NB4 (cell line): ENCODE results near the gene ARL4C.

Experiments
- MYC ChIP-seq: IDR thresholded peaks from 2 replicates; pipeline ENCODE4 v1.6.1; 2011; ENCODE audit warnings: low read depth, low read length
- TF ChIP-seq, protein P1 (sequence below): IDR thresholded peaks from one replicate; pipeline ENCODE4 v1.5.1; 2012; ENCODE audit warnings: low read depth, low read length

DNA sequence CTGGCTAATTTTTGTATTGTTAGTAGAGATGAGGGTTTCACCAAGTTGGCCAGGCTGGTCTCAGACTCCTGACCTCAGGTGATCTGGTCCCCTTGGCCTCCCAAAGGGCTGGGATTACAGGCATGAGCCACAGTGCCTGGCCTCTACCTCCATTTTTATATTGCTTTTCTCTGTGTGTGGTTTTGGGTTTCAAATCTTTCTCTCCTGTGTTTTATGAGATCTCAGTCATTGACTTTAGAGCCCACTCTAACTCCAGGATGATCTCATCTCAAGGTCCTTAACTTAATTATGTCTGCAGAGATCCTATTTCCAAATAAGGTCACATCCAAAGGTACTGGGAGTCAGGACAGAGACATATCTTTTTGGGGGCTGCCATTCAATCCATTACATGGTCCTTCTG is 24.7 kb downstream of the ARL4C start:
- TF ChIP-seq, protein P1, sequence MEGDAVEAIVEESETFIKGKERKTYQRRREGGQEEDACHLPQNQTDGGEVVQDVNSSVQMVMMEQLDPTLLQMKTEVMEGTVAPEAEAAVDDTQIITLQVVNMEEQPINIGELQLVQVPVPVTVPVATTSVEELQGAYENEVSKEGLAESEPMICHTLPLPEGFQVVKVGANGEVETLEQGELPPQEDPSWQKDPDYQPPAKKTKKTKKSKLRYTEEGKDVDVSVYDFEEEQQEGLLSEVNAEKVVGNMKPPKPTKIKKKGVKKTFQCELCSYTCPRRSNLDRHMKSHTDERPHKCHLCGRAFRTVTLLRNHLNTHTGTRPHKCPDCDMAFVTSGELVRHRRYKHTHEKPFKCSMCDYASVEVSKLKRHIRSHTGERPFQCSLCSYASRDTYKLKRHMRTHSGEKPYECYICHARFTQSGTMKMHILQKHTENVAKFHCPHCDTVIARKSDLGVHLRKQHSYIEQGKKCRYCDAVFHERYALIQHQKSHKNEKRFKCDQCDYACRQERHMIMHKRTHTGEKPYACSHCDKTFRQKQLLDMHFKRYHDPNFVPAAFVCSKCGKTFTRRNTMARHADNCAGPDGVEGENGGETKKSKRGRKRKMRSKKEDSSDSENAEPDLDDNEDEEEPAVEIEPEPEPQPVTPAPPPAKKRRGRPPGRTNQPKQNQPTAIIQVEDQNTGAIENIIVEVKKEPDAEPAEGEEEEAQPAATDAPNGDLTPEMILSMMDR: no peak
- no peak for TF ChIP-seq MYC
